Stimulated activated CD4-positive, alpha-beta T cell treated with anti-CD3 and anti-CD28 coated beads, Interleukin-2, amount 100 ng/mL, for 48 hours (primary cell): ENCODE measurements around the gene CTTNBP2.

Experiments
- DNase-seq, 2 donors: peaks; one replicate each; pipeline ENCODE4 v3.0.0-alpha.2; 2020

CTTNBP2 gene

GRCh38 chr7:117784315-117784714 is 88.9 kb downstream of the CTTNBP2 start:
- DNase-seq: no peak

- DNase-seq: no peak
Measured at GRCh38 chr7:117782761-117783160, 90.5 kb downstream of the CTTNBP2 start.

- DNase-seq: no peak
Measured at GRCh38 chr7:117781707-117782106, 91.5 kb downstream of the CTTNBP2 start.

GRCh38 chr7:117780832-117781231 is 92.4 kb downstream of the CTTNBP2 start:
- DNase-seq: no peak

- DNase-seq: no peak
Measured at GRCh38 chr7:117777335-117778142, 95.7 kb downstream of the CTTNBP2 start.

GRCh38 chr7:117776224-117776623 is 97.0 kb downstream of the CTTNBP2 start:
- no peak for DNase-seq

GRCh38 chr7:117775801-117776200 is 97.4 kb downstream of the CTTNBP2 start:
- DNase-seq: no peak

- DNase-seq: no peak
Measured at GRCh38 chr7:117774943-117775342, 98.3 kb downstream of the CTTNBP2 start.

- DNase-seq: no peak
Measured at GRCh38 chr7:117772421-117772820, 100.8 kb downstream of the CTTNBP2 start.

GRCh38 chr7:117771756-117772155 is 101.5 kb downstream of the CTTNBP2 start:
- DNase-seq: no peak

- no peak for DNase-seq
Measured at GRCh38 chr7:117769085-117769484, 104.2 kb downstream of the CTTNBP2 start.

- no peak for DNase-seq
Measured at GRCh38 chr7:117767951-117768350, 105.3 kb downstream of the CTTNBP2 start.

- DNase-seq: no peak
Measured at GRCh38 chr7:117766913-117767312, 106.3 kb downstream of the CTTNBP2 start.

- no peak for DNase-seq
Measured at GRCh38 chr7:117764031-117764430, 109.2 kb downstream of the CTTNBP2 start.

- DNase-seq: no peak
Measured at GRCh38 chr7:117762055-117762454, 111.2 kb downstream of the CTTNBP2 start.

GRCh38 chr7:117759950-117760640 is 113.1 kb downstream of the CTTNBP2 start:
- DNase-seq: no peak

GRCh38 chr7:117757440-117757839 is 115.8 kb downstream of the CTTNBP2 start:
- DNase-seq: no peak

- no peak for DNase-seq
Measured at GRCh38 chr7:117756586-117757085, 116.6 kb downstream of the CTTNBP2 start.

- no peak for DNase-seq
Measured at GRCh38 chr7:117755136-117755535, 118.1 kb downstream of the CTTNBP2 start.

GRCh38 chr7:117751775-117752174 is 121.5 kb downstream of the CTTNBP2 start:
- DNase-seq: no peak

GRCh38 chr7:117750612-117751563 is 122.4 kb downstream of the CTTNBP2 start:
- DNase-seq: no peak

GRCh38 chr7:117741962-117742361 is 131.3 kb downstream of the CTTNBP2 start:
- DNase-seq: no peak

GRCh38 chr7:117739085-117739484 is 134.2 kb downstream of the CTTNBP2 start:
- no peak for DNase-seq
